A375 (cell line): ENCODE data around the gene OR6K2. TPM values are rescaled to one million over a fixed set of nuclear protein-coding genes. Genes with fewer than 3 reads are reported as not detected.

Experiments
- total RNA-seq: library from RNA; depleted of rRNA; stranded (reverse); fragments of >200 nt; shearing (Covaris generic); gene quantifications from 2 replicates; pipeline ENCODE4 v1.2.3, GENCODE V29; 2014; rRNA removed

The OR6K2 gene, protein sequence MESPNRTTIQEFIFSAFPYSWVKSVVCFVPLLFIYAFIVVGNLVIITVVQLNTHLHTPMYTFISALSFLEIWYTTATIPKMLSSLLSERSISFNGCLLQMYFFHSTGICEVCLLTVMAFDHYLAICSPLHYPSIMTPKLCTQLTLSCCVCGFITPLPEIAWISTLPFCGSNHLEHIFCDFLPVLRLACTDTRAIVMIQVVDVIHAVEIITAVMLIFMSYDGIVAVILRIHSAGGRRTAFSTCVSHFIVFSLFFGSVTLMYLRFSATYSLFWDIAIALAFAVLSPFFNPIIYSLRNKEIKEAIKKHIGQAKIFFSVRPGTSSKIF
- total RNA-seq = not detected in 2 replicates

DNA sequence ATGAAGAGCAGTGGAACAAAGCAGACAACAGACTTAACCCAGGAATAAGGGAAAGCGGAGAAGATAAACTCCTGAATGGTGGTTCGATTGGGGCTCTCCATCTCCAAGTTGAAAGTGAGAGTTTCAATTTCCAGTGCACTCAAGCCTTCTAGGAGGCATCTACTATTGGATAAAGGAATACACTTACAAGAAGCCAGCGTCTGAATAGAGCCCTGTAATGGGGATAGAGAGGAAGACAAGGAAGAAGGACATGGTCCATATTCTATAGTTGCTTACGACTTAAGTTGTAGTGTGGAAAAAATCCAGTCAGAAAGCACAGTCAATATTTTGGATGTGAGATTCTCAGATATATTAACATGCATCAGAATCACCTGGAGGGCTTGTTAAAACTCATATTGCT is at the start of gene OR6K2:
Gene OR6K2, minus strand, starts transcription at position 101 of the 400 bp plus-strand sequence. Its CDS starts 0 bp downstream, at position 101.

DNA sequence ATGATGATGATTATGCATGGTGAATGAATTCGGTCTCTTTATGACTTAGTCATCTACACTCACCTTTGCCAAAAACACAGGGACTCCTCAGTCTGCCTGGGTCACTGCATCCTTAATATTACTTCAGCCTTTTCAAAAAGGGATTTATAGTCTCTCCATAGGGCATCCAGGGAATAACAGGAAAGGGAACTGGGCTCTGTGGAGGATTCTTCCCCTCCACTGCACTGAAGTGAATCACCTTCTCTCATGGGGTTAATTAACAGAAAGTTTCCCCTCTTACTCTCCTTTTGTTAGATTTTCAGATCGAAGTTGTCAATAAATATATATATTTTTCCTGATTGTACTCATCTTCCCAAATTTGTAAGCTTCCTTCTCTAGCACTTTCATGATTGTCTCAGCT is 20.2 kb upstream of the OR6K2 start, which contains the start of gene OR6K3:
Gene OR6K3, minus strand, starts transcription at position 101 of the 400 bp plus-strand sequence. CDS start 2,605 bp downstream, outside the sequence.

DNA sequence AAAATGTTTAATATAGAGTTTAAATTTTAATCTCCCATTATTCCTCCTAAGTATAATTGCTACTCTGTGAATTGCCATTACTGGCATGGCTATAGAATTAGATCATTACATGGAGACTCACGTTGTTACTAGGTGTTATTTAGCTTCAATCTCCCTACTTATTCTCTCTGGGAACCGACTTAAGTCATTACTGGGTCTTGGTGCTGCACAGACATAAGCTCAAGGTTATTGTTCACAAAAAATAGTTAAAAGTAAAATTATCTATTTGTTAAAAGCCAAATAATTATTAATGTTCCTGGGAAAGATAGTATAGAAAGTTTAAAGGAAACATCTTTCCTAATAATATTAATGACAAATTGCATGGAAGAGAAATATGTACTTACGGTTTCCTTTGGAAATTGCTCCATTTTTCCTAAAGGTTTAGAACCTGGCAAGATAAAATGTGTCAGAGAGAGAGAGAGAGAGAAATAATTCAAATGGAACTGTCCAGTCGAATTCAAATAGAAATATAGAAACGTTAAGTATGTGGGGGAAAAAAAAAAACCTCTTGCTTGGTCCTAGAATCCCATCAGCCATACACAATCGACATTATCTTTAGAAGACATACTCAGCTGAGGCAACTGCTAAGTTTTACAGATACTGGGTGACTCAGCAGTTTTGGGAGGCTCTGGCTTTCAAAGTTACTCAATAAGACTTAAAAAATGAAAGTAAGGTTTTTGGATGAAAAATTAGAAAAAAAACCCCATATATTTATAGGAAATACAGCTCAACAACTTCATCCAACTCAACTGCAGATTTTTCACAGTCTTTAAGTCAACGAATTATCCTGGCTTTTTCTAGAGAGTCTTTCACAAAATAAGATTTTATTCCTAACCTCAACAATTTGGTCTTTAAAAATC is 14.1 kb downstream of the OR6K2 start, which contains the start of gene SPTA1:
Gene SPTA1, minus strand, starts transcription at position 605 of the 899 bp plus-strand sequence. Its CDS starts 198 bp downstream, at position 407.

Other genes with a start within 250 kb of the OR6K2 start
- not detected in 2 replicates for gene OR10K1, start 238.8 kb downstream of the OR6K2 start, total RNA-seq
- gene OR10R2, start 228.4 kb downstream of the OR6K2 start, total RNA-seq = not detected in 2 replicates
- gene OR6Y1, start 146.2 kb downstream of the OR6K2 start, total RNA-seq = not detected in 2 replicates
- not detected in 2 replicates for gene OR6P1, start 130.1 kb downstream of the OR6K2 start, total RNA-seq
- not detected in 2 replicates for gene OR10X1, start 120.8 kb downstream of the OR6K2 start, total RNA-seq
- gene OR10Z1, start 95.4 kb downstream of the OR6K2 start, total RNA-seq = not detected in 2 replicates
- gene SPTA1, start 13.9 kb downstream of the OR6K2 start, total RNA-seq = not detected in 2 replicates
- gene OR6K3, start 20.1 kb upstream of the OR6K2 start, total RNA-seq = not detected in 2 replicates
- gene OR6K6, start 54.1 kb upstream of the OR6K2 start, total RNA-seq = not detected in 2 replicates
- gene OR6N1, start 71.5 kb upstream of the OR6K2 start, total RNA-seq = not detected in 2 replicates
- gene OR6N2, start 80.6 kb upstream of the OR6K2 start, total RNA-seq = not detected in 2 replicates
- not detected in 2 replicates for gene MNDA, start 130.7 kb upstream of the OR6K2 start, total RNA-seq
- not detected in 2 replicates for gene PYHIN1, start 230.9 kb upstream of the OR6K2 start, total RNA-seq